ENCODE data around the gene AGBL4.

The AGBL4 gene

GRCh38 chr1:48680411-48681035 lies 1343.2 kb downstream of the AGBL4 start:
- no peak for TF ChIP-seq CTCF (conservative IDR thresholded peaks at IDR 0.05; ENCODE audit: low read depth, low read length)

GRCh38 chr1:48679859-48680258 lies 1343.9 kb downstream of the AGBL4 start:
- no peak for DNase-seq (ENCODE audit: low read depth)
- no peak overlapping the region for H3K4me3 ChIP-seq (ENCODE audit: low read depth, low read length)
- no peak for TF ChIP-seq CTCF (conservative IDR thresholded peaks at IDR 0.05; ENCODE audit: low read depth, low read length)

More at GRCh38 chr1:48680411-48681035, 1343.2 kb downstream of the AGBL4 start:
- no peak for DNase-seq (ENCODE audit: low read depth)
- no peak overlapping the region for H3K4me3 ChIP-seq (ENCODE audit: low read depth, low read length)

- TF ChIP-seq CTCF (conservative IDR thresholded peaks at IDR 0.05; ENCODE audit: low read depth, low read length), result no peak
Measured at GRCh38 chr1:48678710-48679505, 1344.8 kb downstream of the AGBL4 start.

GRCh38 chr1:48677306-48678287 lies 1346.2 kb downstream of the AGBL4 start:
- peak; percentile 79 for TF ChIP-seq CTCF (conservative IDR thresholded peaks at IDR 0.05; ENCODE audit: low read depth, low read length)
- peak; percentile 71 for DNase-seq (ENCODE audit: low read depth)
- H3K4me3 ChIP-seq (ENCODE audit: low read depth, low read length), result no peak overlapping the region

More at GRCh38 chr1:48678710-48679505, 1344.8 kb downstream of the AGBL4 start:
- no peak overlapping the region for H3K4me3 ChIP-seq (ENCODE audit: low read depth, low read length)
- peak; percentile 30 for DNase-seq (ENCODE audit: low read depth)

GRCh38 chr1:48676822-48677221 lies 1346.9 kb downstream of the AGBL4 start:
- no peak for DNase-seq (ENCODE audit: low read depth)
- H3K4me3 ChIP-seq (ENCODE audit: low read depth, low read length), result no peak overlapping the region
- no peak for TF ChIP-seq CTCF (conservative IDR thresholded peaks at IDR 0.05; ENCODE audit: low read depth, low read length)

GRCh38 chr1:48676376-48676775 lies 1347.4 kb downstream of the AGBL4 start:
- no peak for DNase-seq (ENCODE audit: low read depth)
- no peak overlapping the region for H3K4me3 ChIP-seq (ENCODE audit: low read depth, low read length)
- TF ChIP-seq CTCF (conservative IDR thresholded peaks at IDR 0.05; ENCODE audit: low read depth, low read length), result no peak

Data from choroid plexus epithelial cell (primary cell).